Mesenchymal stem cell (in vitro differentiated cells and primary cell): ENCODE results near the gene EXOC3.

Experiments
- DNase-seq: peaks from one replicate; pipeline ENCODE4 v3.0.0-alpha.2; 2013
- H2AFZ ChIP-seq: one replicate; pipeline ENCODE4 v1.6.1; 2013; ENCODE audit warnings: low read depth, mild to moderate bottlenecking, control low read depth, inconsistent platforms, low read length, moderate library complexity
- H2AK5ac ChIP-seq: 2 replicates; pipeline ENCODE4 v1.6.1; 2013; ENCODE audit warnings: low read length, moderate library complexity, mild to moderate bottlenecking, inconsistent platforms; ENCODE audit not compliant: severe bottlenecking
- H2BK120ac ChIP-seq: one replicate; pipeline ENCODE4 v1.6.1; 2013; ENCODE audit warnings: low read depth, mild to moderate bottlenecking, inconsistent platforms, low read length, moderate library complexity
- H2BK12ac ChIP-seq, 2 experiments: one replicate each; pipeline ENCODE4 v1.6.1; 2013; ENCODE audit warnings: inconsistent platforms in 2 of 2, low read length in 2 of 2, mild to moderate bottlenecking in 2 of 2, moderate library complexity in 2 of 2, control low read depth in 1 of 2
- H2BK15ac ChIP-seq: one replicate; pipeline ENCODE4 v1.6.1; 2013; ENCODE audit warnings: mild to moderate bottlenecking, low read depth, inconsistent platforms; ENCODE audit not compliant: poor library complexity, severe bottlenecking
- H2BK5ac ChIP-seq: 2 replicates; pipeline ENCODE4 v1.6.1; 2013; ENCODE audit warnings: low read depth, mild to moderate bottlenecking, low read length, control low read depth, inconsistent platforms; ENCODE audit not compliant: poor library complexity, severe bottlenecking
- H3K14ac ChIP-seq, 2 experiments: one replicate each; pipeline ENCODE4 v1.6.1; 2013; ENCODE audit warnings: inconsistent platforms in 2 of 2, low read length in 2 of 2, control low read depth in 1 of 2, mild to moderate bottlenecking in 1 of 2, moderate library complexity in 1 of 2
- H3K18ac ChIP-seq, 2 experiments: one replicate each; pipeline ENCODE4 v1.6.1; 2013; ENCODE audit warnings: inconsistent platforms in 2 of 2, low read length in 2 of 2, control low read depth in 1 of 2, low read depth in 1 of 2, mild to moderate bottlenecking in 1 of 2
- H3K23ac ChIP-seq, 2 experiments: one replicate each; pipeline ENCODE4 v1.6.1; 2013; ENCODE audit warnings: inconsistent platforms in 2 of 2, low read length in 2 of 2, mild to moderate bottlenecking in 2 of 2, moderate library complexity in 2 of 2, control low read depth in 1 of 2
- H3K27ac ChIP-seq: 2 replicates; pipeline ENCODE4 v1.5.1; 2013; ENCODE audit warnings: mild to moderate bottlenecking, moderate library complexity, low read length, control low read depth, inconsistent platforms; ENCODE audit not compliant: poor library complexity, severe bottlenecking
- H3K27me3 ChIP-seq, 2 experiments: 2 replicates each; pipeline versions ENCODE4 v1.6.1 to v1.7.0; 2013; ENCODE audit warnings: low read length in 2 of 2, mild to moderate bottlenecking in 2 of 2, moderate library complexity in 2 of 2, control low read depth in 1 of 2, inconsistent platforms in 1 of 2; ENCODE audit not compliant: control insufficient read depth in 1 of 2, insufficient read depth in 1 of 2
- H3K36me3 ChIP-seq, 2 experiments: 2 replicates each; pipeline versions ENCODE4 v1.6.1 to v1.7.0; 2013; ENCODE audit warnings: low read length in 2 of 2, control low read depth in 1 of 2, inconsistent platforms in 1 of 2, low read depth in 1 of 2, mild to moderate bottlenecking in 1 of 2; ENCODE audit not compliant: insufficient read depth in 2 of 2, control insufficient read depth in 1 of 2
- H3K4ac ChIP-seq, 2 experiments: one replicate each; pipeline ENCODE4 v1.6.1; 2013; ENCODE audit warnings: inconsistent platforms in 2 of 2, low read length in 2 of 2, mild to moderate bottlenecking in 2 of 2, moderate library complexity in 2 of 2, control low read depth in 1 of 2, low read depth in 1 of 2
- H3K4me1 ChIP-seq: 2 replicates; pipeline ENCODE4 v1.6.1; 2013; ENCODE audit warnings: low read depth, low read length, control low read depth; ENCODE audit not compliant: control insufficient read depth, insufficient read depth
- H3K4me2 ChIP-seq: 2 replicates; pipeline ENCODE4 v1.6.1; 2013; ENCODE audit warnings: low read length, mild to moderate bottlenecking, inconsistent platforms; ENCODE audit not compliant: poor library complexity, severe bottlenecking
- H3K4me3 ChIP-seq, 2 experiments: 2 replicates each; pipeline versions ENCODE4 v1.5.1 to v1.7.0; 2013; ENCODE audit warnings: low read length in 2 of 2, mild to moderate bottlenecking in 2 of 2, control low read depth in 1 of 2, low read depth in 1 of 2; ENCODE audit not compliant: insufficient read depth in 1 of 2
- H3K79me1 ChIP-seq: replicated peaks from 2 replicates; pipeline ENCODE4 v1.6.1; 2013; ENCODE audit warnings: mild to moderate bottlenecking, control low read depth, low read length, inconsistent platforms; ENCODE audit not compliant: poor library complexity, severe bottlenecking
- H3K9ac ChIP-seq: 2 replicates; pipeline ENCODE4 v1.7.0; 2013; ENCODE audit warnings: mild to moderate bottlenecking, low read length, moderate library complexity
- H3K9me3 ChIP-seq: 2 replicates; pipeline ENCODE4 v1.7.0; 2013; ENCODE audit warnings: mild to moderate bottlenecking, low read length; ENCODE audit not compliant: control insufficient read depth
- H4K8ac ChIP-seq: one replicate; pipeline ENCODE4 v1.6.1; 2013; ENCODE audit warnings: inconsistent platforms, mild to moderate bottlenecking, low read length, moderate library complexity
- H4K91ac ChIP-seq: one replicate; pipeline ENCODE4 v1.6.1; 2013; ENCODE audit warnings: mild to moderate bottlenecking, low read length, inconsistent platforms
- WGBS: methylation state at CpG from one replicate; pipeline ENCODE4 v1.1.7; 2013; ENCODE audit warnings: mixed read lengths; 5-methylcytosine and 5-hydroxymethylcytosine counted together

The EXOC3 gene

GRCh38 chr5:447501-447900, 4.5 kb downstream of the EXOC3 start:
- H3K4ac ChIP-seq: no peak overlapping the region
- no peak overlapping the region for H2BK5ac ChIP-seq
- no peak overlapping the region for H2BK12ac ChIP-seq
- H2BK15ac ChIP-seq: no peak overlapping the region
- H3K14ac ChIP-seq: no peak overlapping the region
- H2BK120ac ChIP-seq: no peak overlapping the region
- H2AK5ac ChIP-seq: no peak overlapping the region
- H4K8ac ChIP-seq: no peak overlapping the region
- no peak overlapping the region for H3K4me2 ChIP-seq
- 93% methylated on average over 21 of the region's 21 CpGs for WGBS
- H3K9ac ChIP-seq: no peak overlapping the region
- H3K4me3 ChIP-seq: no peak overlapping the region
- peaks cover 17% of the 10 kb centered on the region for H3K9me3 ChIP-seq
- H3K23ac ChIP-seq: no peak overlapping the region
- no peak overlapping the region for H3K18ac ChIP-seq
- H4K91ac ChIP-seq: no peak overlapping the region
- DNase-seq: no peak
- no peaks in the 10 kb centered on the region for H3K27me3 ChIP-seq
- peaks cover 13% of the 10 kb centered on the region for H3K4me1 ChIP-seq
- peaks cover 49% of the 10 kb centered on the region for H3K79me1 ChIP-seq
- H2AFZ ChIP-seq: no peak overlapping the region
- no peak overlapping the region for H3K27ac ChIP-seq
- H3K36me3 ChIP-seq: peaks cover 29 to 64% of the 10 kb centered on the region in 2 experiments

- H2BK15ac ChIP-seq: no peak overlapping the region
- 93% methylated on average over 21 of the region's 21 CpGs for WGBS
- H3K4me3 ChIP-seq: no peak overlapping the region
- H2AK5ac ChIP-seq: no peak overlapping the region
- H3K36me3 ChIP-seq: peaks cover 36 to 71% of the 10 kb centered on the region in 2 experiments
- no peak overlapping the region for H3K23ac ChIP-seq
- H2BK120ac ChIP-seq: no peak overlapping the region
- peaks cover 24% of the 10 kb centered on the region for H3K9me3 ChIP-seq
- no peak overlapping the region for H2BK5ac ChIP-seq
- H2BK12ac ChIP-seq: no peak overlapping the region
- no peak overlapping the region for H3K14ac ChIP-seq
- no peak overlapping the region for H3K18ac ChIP-seq
- no peak overlapping the region for H4K8ac ChIP-seq
- no peak for DNase-seq
- H3K4me1 ChIP-seq: peaks cover 13% of the 10 kb centered on the region
- no peaks in the 10 kb centered on the region for H3K27me3 ChIP-seq
- no peak overlapping the region for H4K91ac ChIP-seq
- H3K4ac ChIP-seq: no peak overlapping the region
- H2AFZ ChIP-seq: no peak overlapping the region
- peaks cover 53% of the 10 kb centered on the region for H3K79me1 ChIP-seq
- H3K9ac ChIP-seq: no peak overlapping the region
- no peak overlapping the region for H3K27ac ChIP-seq
- no peak overlapping the region for H3K4me2 ChIP-seq
Observed at GRCh38 chr5:448061-448765, 5.2 kb downstream of the EXOC3 start.

GRCh38 chr5:448766-449090, 5.8 kb downstream of the EXOC3 start:
- no peak overlapping the region for H3K14ac ChIP-seq
- H2AFZ ChIP-seq: no peak overlapping the region
- H3K4me1 ChIP-seq: peaks cover 9% of the 10 kb centered on the region
- H3K9ac ChIP-seq: no peak overlapping the region
- H3K4me2 ChIP-seq: no peak overlapping the region
- H3K9me3 ChIP-seq: peaks cover 26% of the 10 kb centered on the region
- no peak overlapping the region for H3K4ac ChIP-seq
- H4K91ac ChIP-seq: no peak overlapping the region
- H3K27ac ChIP-seq: no peak overlapping the region
- no peak overlapping the region for H2BK12ac ChIP-seq
- no peak overlapping the region for H2BK5ac ChIP-seq
- no peak overlapping the region for H2BK120ac ChIP-seq
- H3K79me1 ChIP-seq: peaks cover 53% of the 10 kb centered on the region
- H3K4me3 ChIP-seq: no peak overlapping the region
- no peak overlapping the region for H3K18ac ChIP-seq
- H3K36me3 ChIP-seq: peaks cover 41 to 77% of the 10 kb centered on the region in 2 experiments
- no peak for DNase-seq
- 98% methylated on average over 12 of the region's 12 CpGs for whole genome bisulfite sequencing
- no peaks in the 10 kb centered on the region for H3K27me3 ChIP-seq
- H2AK5ac ChIP-seq: no peak overlapping the region
- H4K8ac ChIP-seq: no peak overlapping the region
- no peak overlapping the region for H3K23ac ChIP-seq
- no peak overlapping the region for H2BK15ac ChIP-seq

GRCh38 chr5:449151-449550, 6.2 kb downstream of the EXOC3 start:
- no peak overlapping the region for H2BK15ac ChIP-seq
- H2BK120ac ChIP-seq: no peak overlapping the region
- no peak overlapping the region for H4K8ac ChIP-seq
- no peak for DNase-seq
- no peak overlapping the region for H2BK12ac ChIP-seq
- peaks cover 26% of the 10 kb centered on the region for H3K9me3 ChIP-seq
- H3K14ac ChIP-seq: no peak overlapping the region
- H3K36me3 ChIP-seq: peaks cover 46 to 81% of the 10 kb centered on the region in 2 experiments
- H3K79me1 ChIP-seq: peaks cover 54% of the 10 kb centered on the region
- H3K4me1 ChIP-seq: peaks cover 5% of the 10 kb centered on the region
- no peak overlapping the region for H3K23ac ChIP-seq
- H3K4me2 ChIP-seq: no peak overlapping the region
- no peak overlapping the region for H3K4ac ChIP-seq
- no peaks in the 10 kb centered on the region for H3K27me3 ChIP-seq
- H2BK5ac ChIP-seq: no peak overlapping the region
- H2AK5ac ChIP-seq: no peak overlapping the region
- 98% methylated on average over 4 of the region's 5 CpGs for WGBS
- no peak overlapping the region for H4K91ac ChIP-seq
- no peak overlapping the region for H2AFZ ChIP-seq
- no peak overlapping the region for H3K18ac ChIP-seq
- no peak overlapping the region for H3K9ac ChIP-seq
- no peak overlapping the region for H3K27ac ChIP-seq
- no peak overlapping the region for H3K4me3 ChIP-seq
